ENCODE results near the gene EFNA5.

DNA sequence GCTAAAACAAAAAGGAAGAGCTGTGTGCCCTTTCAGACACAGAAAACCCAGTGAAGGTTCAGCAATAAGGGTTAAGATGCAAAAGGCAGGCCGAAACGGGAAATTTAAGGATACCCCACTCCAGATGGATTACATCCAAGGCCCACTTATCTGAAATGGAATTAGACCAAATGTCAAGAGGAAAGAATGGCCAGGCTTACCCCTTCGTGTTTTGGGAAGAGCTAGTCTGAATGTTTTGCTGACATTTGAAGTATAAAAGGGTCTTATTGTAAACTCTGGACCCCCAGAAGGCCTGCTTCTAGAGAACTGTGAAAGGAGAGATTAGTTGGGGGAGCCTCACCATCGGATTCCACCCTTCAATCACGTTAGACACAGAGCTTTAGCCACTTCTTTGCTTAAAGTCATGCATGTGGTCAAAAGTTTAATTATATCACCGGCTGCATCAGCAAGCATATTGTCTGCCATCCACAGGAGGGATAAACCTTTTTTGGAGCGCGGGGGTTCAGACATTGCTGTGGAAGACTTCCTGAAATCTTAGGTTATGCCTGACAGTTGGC is 93.3 kb downstream of the EFNA5 start:
- TF ChIP-seq, protein P1, sequence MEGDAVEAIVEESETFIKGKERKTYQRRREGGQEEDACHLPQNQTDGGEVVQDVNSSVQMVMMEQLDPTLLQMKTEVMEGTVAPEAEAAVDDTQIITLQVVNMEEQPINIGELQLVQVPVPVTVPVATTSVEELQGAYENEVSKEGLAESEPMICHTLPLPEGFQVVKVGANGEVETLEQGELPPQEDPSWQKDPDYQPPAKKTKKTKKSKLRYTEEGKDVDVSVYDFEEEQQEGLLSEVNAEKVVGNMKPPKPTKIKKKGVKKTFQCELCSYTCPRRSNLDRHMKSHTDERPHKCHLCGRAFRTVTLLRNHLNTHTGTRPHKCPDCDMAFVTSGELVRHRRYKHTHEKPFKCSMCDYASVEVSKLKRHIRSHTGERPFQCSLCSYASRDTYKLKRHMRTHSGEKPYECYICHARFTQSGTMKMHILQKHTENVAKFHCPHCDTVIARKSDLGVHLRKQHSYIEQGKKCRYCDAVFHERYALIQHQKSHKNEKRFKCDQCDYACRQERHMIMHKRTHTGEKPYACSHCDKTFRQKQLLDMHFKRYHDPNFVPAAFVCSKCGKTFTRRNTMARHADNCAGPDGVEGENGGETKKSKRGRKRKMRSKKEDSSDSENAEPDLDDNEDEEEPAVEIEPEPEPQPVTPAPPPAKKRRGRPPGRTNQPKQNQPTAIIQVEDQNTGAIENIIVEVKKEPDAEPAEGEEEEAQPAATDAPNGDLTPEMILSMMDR (IDR thresholded peaks at IDR 0.05; ENCODE audit: poor library complexity, severe bottlenecking): no peak
- TF ChIP-seq TAF1 (IDR thresholded peaks at IDR 0.05; ENCODE audit: low read depth): no peak
- no peak for TF ChIP-seq RAD21 (conservative IDR thresholded peaks at IDR 0.05)
- TF ChIP-seq EP300 (conservative IDR thresholded peaks at IDR 0.05; ENCODE audit: poor library complexity, severe bottlenecking): no peak
- no peak for TF ChIP-seq EZH2 (IDR thresholded peaks at IDR 0.05; ENCODE audit: borderline replicate concordance, insufficient read depth, low read length, poor library complexity, severe bottlenecking)
- no peak for TF ChIP-seq SMC3 (conservative IDR thresholded peaks at IDR 0.05; ENCODE audit: poor library complexity)
- no peak for TF ChIP-seq POLR2AphosphoS5 (IDR thresholded peaks at IDR 0.05)
- TF ChIP-seq MXI1 (conservative IDR thresholded peaks at IDR 0.05; ENCODE audit: poor library complexity, severe bottlenecking): no peak
- TF ChIP-seq, protein P2, sequence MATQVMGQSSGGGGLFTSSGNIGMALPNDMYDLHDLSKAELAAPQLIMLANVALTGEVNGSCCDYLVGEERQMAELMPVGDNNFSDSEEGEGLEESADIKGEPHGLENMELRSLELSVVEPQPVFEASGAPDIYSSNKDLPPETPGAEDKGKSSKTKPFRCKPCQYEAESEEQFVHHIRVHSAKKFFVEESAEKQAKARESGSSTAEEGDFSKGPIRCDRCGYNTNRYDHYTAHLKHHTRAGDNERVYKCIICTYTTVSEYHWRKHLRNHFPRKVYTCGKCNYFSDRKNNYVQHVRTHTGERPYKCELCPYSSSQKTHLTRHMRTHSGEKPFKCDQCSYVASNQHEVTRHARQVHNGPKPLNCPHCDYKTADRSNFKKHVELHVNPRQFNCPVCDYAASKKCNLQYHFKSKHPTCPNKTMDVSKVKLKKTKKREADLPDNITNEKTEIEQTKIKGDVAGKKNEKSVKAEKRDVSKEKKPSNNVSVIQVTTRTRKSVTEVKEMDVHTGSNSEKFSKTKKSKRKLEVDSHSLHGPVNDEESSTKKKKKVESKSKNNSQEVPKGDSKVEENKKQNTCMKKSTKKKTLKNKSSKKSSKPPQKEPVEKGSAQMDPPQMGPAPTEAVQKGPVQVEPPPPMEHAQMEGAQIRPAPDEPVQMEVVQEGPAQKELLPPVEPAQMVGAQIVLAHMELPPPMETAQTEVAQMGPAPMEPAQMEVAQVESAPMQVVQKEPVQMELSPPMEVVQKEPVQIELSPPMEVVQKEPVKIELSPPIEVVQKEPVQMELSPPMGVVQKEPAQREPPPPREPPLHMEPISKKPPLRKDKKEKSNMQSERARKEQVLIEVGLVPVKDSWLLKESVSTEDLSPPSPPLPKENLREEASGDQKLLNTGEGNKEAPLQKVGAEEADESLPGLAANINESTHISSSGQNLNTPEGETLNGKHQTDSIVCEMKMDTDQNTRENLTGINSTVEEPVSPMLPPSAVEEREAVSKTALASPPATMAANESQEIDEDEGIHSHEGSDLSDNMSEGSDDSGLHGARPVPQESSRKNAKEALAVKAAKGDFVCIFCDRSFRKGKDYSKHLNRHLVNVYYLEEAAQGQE (IDR thresholded peaks at IDR 0.05; ENCODE audit: borderline replicate concordance): no peak

Data from neural cell (in vitro differentiated cells).